Panc1 (cell line): ENCODE results near the gene SCD5. TPM values are rescaled to one million over a fixed set of nuclear protein-coding genes. Genes with fewer than 3 reads are reported as not detected.

Experiments used
- ATAC-seq: fragments of 200-7000 bp; cut with Tn5 transposase; 2 replicates; pipeline ENCODE4 v1.9.1; 2020; ENCODE audit warnings: mild to moderate bottlenecking, moderate library complexity
- BruUV-seq: library from RNA; stranded (reverse); fragments of 400-500 nt; replicated peaks from 2 replicates; lab custom pipeline; 2021; lab: Mats Ljungman, UMichigan
- CTCF ChIA-PET: fragments of 300-600 bp; sonication (Branson Sonifier 250); formaldehyde crosslinking; loops from one replicate; lab custom pipeline; 2022; ENCODE audit warnings: antibody characterized with exemption; lab: Charles Lee
- POLR2A ChIA-PET: fragments of 300-600 bp; sonication (Branson Sonifier 250); formaldehyde crosslinking; loops from one replicate; lab custom pipeline; 2022; ENCODE audit warnings: antibody characterized with exemption; lab: Charles Lee
- DNase-seq: peaks from one replicate; pipeline ENCODE4 v3.0.0-alpha.2; 2010; ENCODE audit warnings: low read depth, low spot score
- H3K27ac ChIP-seq: 2 replicates; pipeline ENCODE4 v1.5.1; 2011; ENCODE audit warnings: mild to moderate bottlenecking, low read length, inconsistent platforms
- H3K27me3 ChIP-seq: fragments of 200-500 bp; sonication (Bioruptor generic); 2 replicates; pipeline ENCODE4 v1.6.0; 2014; ENCODE audit warnings: low read length, inconsistent platforms; ENCODE audit not compliant: control insufficient read depth, insufficient read depth
- H3K36me3 ChIP-seq: fragments of 200-500 bp; sonication (Bioruptor generic); 2 replicates; pipeline ENCODE4 v1.5.1; 2014; ENCODE audit warnings: inconsistent platforms, mild to moderate bottlenecking, low read length, moderate library complexity; ENCODE audit not compliant: control insufficient read depth, insufficient read depth
- H3K4me1 ChIP-seq: 2 replicates; pipeline ENCODE4 v1.5.1; 2011; ENCODE audit warnings: inconsistent platforms, mild to moderate bottlenecking, low read length, moderate library complexity; ENCODE audit not compliant: control insufficient read depth, insufficient read depth
- H3K4me3 ChIP-seq, 2 experiments: 2 replicates each; pipeline ENCODE4 v1.5.1; 2011 to 2012; ENCODE audit warnings: low read depth in 2 of 2, low read length in 2 of 2, mild to moderate bottlenecking in 2 of 2, inconsistent platforms in 1 of 2, moderate library complexity in 1 of 2
- H3K9me3 ChIP-seq: fragments of 200-500 bp; sonication (Bioruptor generic); 2 replicates; pipeline ENCODE4 v1.5.1; 2014; ENCODE audit warnings: low read depth, mild to moderate bottlenecking, inconsistent platforms, low read length, moderate library complexity; ENCODE audit not compliant: control insufficient read depth, insufficient read depth
- POLR2AphosphoS5 ChIP-seq: IDR thresholded peaks from 2 replicates; pipeline ENCODE4 v1.6.1; 2012; ENCODE audit warnings: mild to moderate bottlenecking, low read depth, low read length, moderate library complexity
- SIN3A ChIP-seq: IDR thresholded peaks from 2 replicates; pipeline ENCODE4 v1.6.1; 2012; ENCODE audit warnings: low read depth, mild to moderate bottlenecking, low read length, moderate library complexity, borderline replicate concordance; ENCODE audit not compliant: insufficient read depth
- TCF7L2 ChIP-seq: IDR thresholded peaks from 2 replicates; pipeline ENCODE4 v1.6.1; 2011; ENCODE audit warnings: mild to moderate bottlenecking, low read depth, low read length, inconsistent platforms
- in situ Hi-C: cut with HindIII; loops from 2 replicates; pipeline ENCODE4 v1.10.0; 2016; ENCODE audit warnings: low sequenced_read_pairs, low pct_unique_long_range_greater_than_20kb
- intact Hi-C: fragments of 100-400 bp; cut with micrococcal nuclease; formaldehyde crosslinking; loops from one replicate; pipeline ENCODE4 v1.10.0; 2022; ENCODE audit not compliant: unreplicated experiment
- total RNA-seq: library from RNA; stranded (reverse); gene quantifications from one replicate; pipeline ENCODE4 v1.2.1, GENCODE V29; 2021; ENCODE audit not compliant: unreplicated experiment
- TF ChIP-seq, protein P1 (sequence below), 2 experiments: IDR thresholded peaks; 2 replicates each; pipeline ENCODE4 v1.6.1; 2011 to 2012; ENCODE audit warnings: low read depth in 2 of 2, control low read depth in 1 of 2, low read length in 1 of 2, mild to moderate bottlenecking in 1 of 2, moderate library complexity in 1 of 2; ENCODE audit not compliant: insufficient read depth in 1 of 2
- TF ChIP-seq, protein P2 (sequence below): fragments of 450-650 bp; IDR thresholded peaks from 2 replicates; pipeline ENCODE4 v1.5.1; 2017; ENCODE audit warnings: mild to moderate bottlenecking

Gene SCD5
- total RNA-seq, 1 experiment from 2014 or later = 2.0 TPM

- no TSS peak for BruUV-seq
- no peak overlapping the region for H3K4me3 ChIP-seq
- DNase-seq (no peak), ATAC-seq (no peak)
- ChIA-PET POLR2A (no interaction called here), CTCF (no interaction called here)
- H3K4me1 ChIP-seq = no peaks in the 10 kb centered on the region
- no peaks in the 10 kb centered on the region for H3K27me3 ChIP-seq
- intact Hi-C loops (no loop called here), in situ Hi-C loops (no loop called here)
- no peak overlapping the region for H3K27ac ChIP-seq
- H3K9me3 ChIP-seq = no peaks in the 10 kb centered on the region
- TF ChIP-seq POLR2AphosphoS5 (no peak), TCF7L2 (no peak), SIN3A (no peak)
- TF ChIP-seq, protein P1, sequence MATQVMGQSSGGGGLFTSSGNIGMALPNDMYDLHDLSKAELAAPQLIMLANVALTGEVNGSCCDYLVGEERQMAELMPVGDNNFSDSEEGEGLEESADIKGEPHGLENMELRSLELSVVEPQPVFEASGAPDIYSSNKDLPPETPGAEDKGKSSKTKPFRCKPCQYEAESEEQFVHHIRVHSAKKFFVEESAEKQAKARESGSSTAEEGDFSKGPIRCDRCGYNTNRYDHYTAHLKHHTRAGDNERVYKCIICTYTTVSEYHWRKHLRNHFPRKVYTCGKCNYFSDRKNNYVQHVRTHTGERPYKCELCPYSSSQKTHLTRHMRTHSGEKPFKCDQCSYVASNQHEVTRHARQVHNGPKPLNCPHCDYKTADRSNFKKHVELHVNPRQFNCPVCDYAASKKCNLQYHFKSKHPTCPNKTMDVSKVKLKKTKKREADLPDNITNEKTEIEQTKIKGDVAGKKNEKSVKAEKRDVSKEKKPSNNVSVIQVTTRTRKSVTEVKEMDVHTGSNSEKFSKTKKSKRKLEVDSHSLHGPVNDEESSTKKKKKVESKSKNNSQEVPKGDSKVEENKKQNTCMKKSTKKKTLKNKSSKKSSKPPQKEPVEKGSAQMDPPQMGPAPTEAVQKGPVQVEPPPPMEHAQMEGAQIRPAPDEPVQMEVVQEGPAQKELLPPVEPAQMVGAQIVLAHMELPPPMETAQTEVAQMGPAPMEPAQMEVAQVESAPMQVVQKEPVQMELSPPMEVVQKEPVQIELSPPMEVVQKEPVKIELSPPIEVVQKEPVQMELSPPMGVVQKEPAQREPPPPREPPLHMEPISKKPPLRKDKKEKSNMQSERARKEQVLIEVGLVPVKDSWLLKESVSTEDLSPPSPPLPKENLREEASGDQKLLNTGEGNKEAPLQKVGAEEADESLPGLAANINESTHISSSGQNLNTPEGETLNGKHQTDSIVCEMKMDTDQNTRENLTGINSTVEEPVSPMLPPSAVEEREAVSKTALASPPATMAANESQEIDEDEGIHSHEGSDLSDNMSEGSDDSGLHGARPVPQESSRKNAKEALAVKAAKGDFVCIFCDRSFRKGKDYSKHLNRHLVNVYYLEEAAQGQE (IDR thresholded peaks at IDR 0.05; ENCODE audit: insufficient read depth in 1 of 2, low read depth in 2 of 2, low read length in 1 of 2) = no peak
- TF ChIP-seq, protein P2, sequence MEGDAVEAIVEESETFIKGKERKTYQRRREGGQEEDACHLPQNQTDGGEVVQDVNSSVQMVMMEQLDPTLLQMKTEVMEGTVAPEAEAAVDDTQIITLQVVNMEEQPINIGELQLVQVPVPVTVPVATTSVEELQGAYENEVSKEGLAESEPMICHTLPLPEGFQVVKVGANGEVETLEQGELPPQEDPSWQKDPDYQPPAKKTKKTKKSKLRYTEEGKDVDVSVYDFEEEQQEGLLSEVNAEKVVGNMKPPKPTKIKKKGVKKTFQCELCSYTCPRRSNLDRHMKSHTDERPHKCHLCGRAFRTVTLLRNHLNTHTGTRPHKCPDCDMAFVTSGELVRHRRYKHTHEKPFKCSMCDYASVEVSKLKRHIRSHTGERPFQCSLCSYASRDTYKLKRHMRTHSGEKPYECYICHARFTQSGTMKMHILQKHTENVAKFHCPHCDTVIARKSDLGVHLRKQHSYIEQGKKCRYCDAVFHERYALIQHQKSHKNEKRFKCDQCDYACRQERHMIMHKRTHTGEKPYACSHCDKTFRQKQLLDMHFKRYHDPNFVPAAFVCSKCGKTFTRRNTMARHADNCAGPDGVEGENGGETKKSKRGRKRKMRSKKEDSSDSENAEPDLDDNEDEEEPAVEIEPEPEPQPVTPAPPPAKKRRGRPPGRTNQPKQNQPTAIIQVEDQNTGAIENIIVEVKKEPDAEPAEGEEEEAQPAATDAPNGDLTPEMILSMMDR = no peak
- no peaks in the 10 kb centered on the region for H3K36me3 ChIP-seq
These were observed 158.1 kb downstream of the SCD5 start for GRCh38 chr4:82640540-82640939.

DNA sequence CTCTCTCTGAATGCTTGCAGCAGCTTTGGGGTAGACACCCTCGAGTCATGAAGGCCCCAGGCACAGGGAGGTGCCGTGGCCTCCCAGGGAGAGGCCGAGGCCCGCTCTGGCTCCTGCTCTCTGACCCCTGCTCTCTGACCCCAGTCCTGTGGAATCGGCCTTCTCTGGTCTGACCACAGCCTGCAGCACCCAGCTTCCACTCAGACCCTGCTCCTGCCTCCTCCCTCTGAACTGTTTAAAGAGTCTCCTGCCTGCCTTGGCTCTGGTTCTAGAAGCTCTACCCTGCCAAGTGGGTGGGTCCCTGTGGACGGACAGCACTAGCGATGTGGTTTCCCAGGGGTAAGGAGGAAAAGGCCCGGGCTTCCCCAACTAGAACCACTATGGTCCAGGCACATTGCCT, 158.6 kb downstream of the SCD5 start:
- in situ Hi-C loops = no loop called here
- no peak for DNase-seq
- ATAC-seq = no peak
- intact Hi-C loops = no loop called here
- H3K4me1 ChIP-seq = no peaks in the 10 kb centered on the region
- no peak overlapping the region for H3K4me3 ChIP-seq
- no peaks in the 10 kb centered on the region for H3K27me3 ChIP-seq
- POLR2A ChIA-PET = no interaction called here
- H3K9me3 ChIP-seq = no peaks in the 10 kb centered on the region
- CTCF ChIA-PET = no interaction called here
- H3K36me3 ChIP-seq = no peaks in the 10 kb centered on the region
- TF ChIP-seq, protein P1 (IDR thresholded peaks at IDR 0.05; ENCODE audit: insufficient read depth in 1 of 2, low read depth in 2 of 2, low read length in 1 of 2) = no peak
- TF ChIP-seq, protein P2 = no peak
- no peak for TF ChIP-seq TCF7L2
- TF ChIP-seq POLR2AphosphoS5 = no peak
- TF ChIP-seq SIN3A = no peak
- no TSS peak for BruUV-seq
- no peak overlapping the region for H3K27ac ChIP-seq
